Neural crest cell (in vitro differentiated cells): ENCODE results near the gene COL4A6. TPM values are rescaled to one million over a fixed set of nuclear protein-coding genes. Genes with fewer than 3 reads are reported as not detected.

Source experiments
- DNase-seq: peaks from one replicate; pipeline ENCODE4 v3.0.0; 2021; ENCODE audit warnings: low read depth, mixed read lengths, low spot score
- H3K27ac Mint-ChIP-seq: one replicate; pipeline ENCODE4 v1.8.0; 2021; ENCODE audit warnings: mild to moderate bottlenecking, mixed read lengths; ENCODE audit not compliant: unreplicated experiment
- H3K27me3 Mint-ChIP-seq: 2 replicates; pipeline ENCODE4 v1.8.0; 2021; ENCODE audit warnings: low read depth, mild to moderate bottlenecking, mixed read lengths
- H3K36me3 Mint-ChIP-seq: 2 replicates; pipeline ENCODE4 v1.8.0; 2021; ENCODE audit warnings: low read depth, mild to moderate bottlenecking, mixed read lengths
- H3K4me1 Mint-ChIP-seq: 2 replicates; pipeline ENCODE4 v1.8.0; 2021; ENCODE audit warnings: mixed read lengths
- H3K4me3 Mint-ChIP-seq: one replicate; pipeline ENCODE4 v1.8.0; 2021; ENCODE audit warnings: mild to moderate bottlenecking, mixed read lengths
- H3K9me3 Mint-ChIP-seq: 2 replicates; pipeline ENCODE4 v1.8.0; 2021; ENCODE audit warnings: mixed read lengths
- total RNA-seq: library from RNA; stranded (reverse); gene quantifications from 2 replicates; pipeline ENCODE4 v1.2.1, GENCODE V29; 2021
- TF ChIP-seq, protein P1 (sequence below): fragments of 200-600 bp; sonication (generic); conservative IDR thresholded peaks from 2 replicates; pipeline ENCODE4 v1.5.0; 2021; ENCODE audit warnings: antibody characterized with exemption, mild to moderate bottlenecking

Gene COL4A6
- total RNA-seq, 1 donor from 2014 or later: 22.6 TPM

DNA sequence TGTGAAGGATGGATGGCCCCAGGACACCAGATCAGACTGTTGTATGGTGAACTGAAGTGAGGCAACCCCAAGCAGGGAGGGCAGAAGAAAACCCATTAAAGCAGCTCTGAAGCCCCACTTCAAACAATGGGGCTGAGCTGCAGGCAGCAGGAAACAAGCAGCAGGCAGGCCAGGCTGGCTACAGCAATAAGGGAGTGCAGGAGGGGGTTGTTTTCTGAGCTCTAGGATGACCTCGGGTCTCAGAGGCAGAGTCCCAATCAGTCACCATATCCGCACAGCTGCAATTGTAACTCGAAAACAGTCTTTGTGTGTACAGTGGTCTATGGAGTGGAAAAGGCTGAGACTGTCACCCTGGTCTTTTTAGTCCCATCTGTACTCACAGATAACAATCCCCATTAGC, 90.4 kb downstream of the COL4A6 start:
- Mint-ChIP-seq H3K4me1 (peaks cover 46% of the 10 kb centered on the region), H3K4me3 (peak overlapping the region; percentile 50), H3K36me3 (no peaks in the 10 kb centered on the region), H3K27ac (no peak overlapping the region), H3K9me3 (peaks cover 3% of the 10 kb centered on the region), H3K27me3 (no peaks in the 10 kb centered on the region)
- DNase-seq: peak; percentile 32
- TF ChIP-seq, protein P1, sequence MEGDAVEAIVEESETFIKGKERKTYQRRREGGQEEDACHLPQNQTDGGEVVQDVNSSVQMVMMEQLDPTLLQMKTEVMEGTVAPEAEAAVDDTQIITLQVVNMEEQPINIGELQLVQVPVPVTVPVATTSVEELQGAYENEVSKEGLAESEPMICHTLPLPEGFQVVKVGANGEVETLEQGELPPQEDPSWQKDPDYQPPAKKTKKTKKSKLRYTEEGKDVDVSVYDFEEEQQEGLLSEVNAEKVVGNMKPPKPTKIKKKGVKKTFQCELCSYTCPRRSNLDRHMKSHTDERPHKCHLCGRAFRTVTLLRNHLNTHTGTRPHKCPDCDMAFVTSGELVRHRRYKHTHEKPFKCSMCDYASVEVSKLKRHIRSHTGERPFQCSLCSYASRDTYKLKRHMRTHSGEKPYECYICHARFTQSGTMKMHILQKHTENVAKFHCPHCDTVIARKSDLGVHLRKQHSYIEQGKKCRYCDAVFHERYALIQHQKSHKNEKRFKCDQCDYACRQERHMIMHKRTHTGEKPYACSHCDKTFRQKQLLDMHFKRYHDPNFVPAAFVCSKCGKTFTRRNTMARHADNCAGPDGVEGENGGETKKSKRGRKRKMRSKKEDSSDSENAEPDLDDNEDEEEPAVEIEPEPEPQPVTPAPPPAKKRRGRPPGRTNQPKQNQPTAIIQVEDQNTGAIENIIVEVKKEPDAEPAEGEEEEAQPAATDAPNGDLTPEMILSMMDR: no peak

DNA sequence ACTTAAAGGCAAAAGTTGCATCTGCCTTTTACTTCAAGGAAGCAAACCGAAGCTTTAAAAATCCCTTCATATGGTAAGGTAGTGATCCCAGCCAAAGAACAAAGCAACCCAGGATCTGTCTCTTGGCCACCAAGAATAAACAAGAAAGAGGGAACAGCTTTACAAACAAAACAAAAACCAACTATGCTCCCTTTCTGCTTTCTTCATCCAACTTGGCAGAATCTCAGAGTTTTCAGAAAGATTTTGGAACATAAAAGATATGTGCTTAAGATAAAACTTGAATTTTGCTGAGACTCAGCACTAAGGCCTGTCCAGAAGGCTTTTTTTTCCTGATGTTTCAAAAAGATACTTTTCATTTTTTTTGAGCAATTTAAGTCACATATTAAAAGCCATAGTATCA, 94.0 kb downstream of the COL4A6 start:
- Mint-ChIP-seq H3K27me3 (no peaks in the 10 kb centered on the region), H3K9me3 (peaks cover 3% of the 10 kb centered on the region), H3K27ac (no peak overlapping the region), H3K4me3 (no peak overlapping the region), H3K36me3 (no peaks in the 10 kb centered on the region), H3K4me1 (peaks cover 37% of the 10 kb centered on the region)
- TF ChIP-seq, protein P1: no peak
- no peak for DNase-seq

DNA sequence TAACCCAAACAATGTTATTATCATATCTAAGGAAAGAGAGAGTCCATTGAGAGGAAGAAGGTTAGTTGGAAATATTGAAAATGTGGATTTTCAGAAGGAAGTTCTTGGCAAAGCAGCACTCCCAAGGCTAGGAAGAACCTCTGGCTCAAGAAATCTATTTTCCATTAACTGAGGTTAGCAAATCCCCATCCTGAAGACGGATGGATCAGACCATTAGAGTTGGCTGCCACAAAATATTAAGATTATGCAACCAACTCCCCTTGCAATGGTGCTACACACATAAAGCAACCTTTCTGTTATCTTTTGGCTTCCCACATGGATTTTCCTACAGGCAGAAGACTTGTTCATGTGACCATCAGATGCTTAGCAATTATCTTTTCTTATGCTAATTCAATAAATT, 96.3 kb downstream of the COL4A6 start:
- peaks cover 24% of the 10 kb centered on the region for H3K4me1 Mint-ChIP-seq
- H3K27me3 Mint-ChIP-seq: no peaks in the 10 kb centered on the region
- H3K9me3 Mint-ChIP-seq: no peaks in the 10 kb centered on the region
- no peak overlapping the region for H3K4me3 Mint-ChIP-seq
- no peak overlapping the region for H3K27ac Mint-ChIP-seq
- TF ChIP-seq, protein P1: no peak
- DNase-seq: no peak
- no peaks in the 10 kb centered on the region for H3K36me3 Mint-ChIP-seq

DNA sequence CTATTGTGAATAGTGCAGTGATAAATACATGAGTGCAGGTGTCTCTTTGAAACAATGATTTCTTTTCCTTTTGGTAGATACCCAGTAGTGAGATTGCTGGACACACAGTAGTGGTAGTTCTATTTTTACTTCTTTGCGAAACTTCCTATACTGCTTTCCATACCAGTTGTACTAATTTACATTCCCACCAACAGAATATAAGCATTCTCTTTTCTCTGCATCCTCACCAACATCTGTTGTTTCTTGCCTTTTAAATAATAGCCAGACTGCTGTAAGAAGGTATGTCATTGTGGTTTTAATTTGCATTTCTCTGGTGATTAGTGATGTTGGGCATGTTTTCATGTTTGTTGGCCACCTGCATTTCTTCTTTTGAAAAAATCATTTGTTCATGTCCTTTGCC, 105.9 kb downstream of the COL4A6 start:
- peaks cover 8% of the 10 kb centered on the region for H3K9me3 Mint-ChIP-seq
- no peak overlapping the region for H3K27ac Mint-ChIP-seq
- no peak overlapping the region for H3K4me3 Mint-ChIP-seq
- H3K36me3 Mint-ChIP-seq: no peaks in the 10 kb centered on the region
- H3K27me3 Mint-ChIP-seq: no peaks in the 10 kb centered on the region
- TF ChIP-seq, protein P1: no peak
- no peak for DNase-seq
- H3K4me1 Mint-ChIP-seq: no peaks in the 10 kb centered on the region

DNA sequence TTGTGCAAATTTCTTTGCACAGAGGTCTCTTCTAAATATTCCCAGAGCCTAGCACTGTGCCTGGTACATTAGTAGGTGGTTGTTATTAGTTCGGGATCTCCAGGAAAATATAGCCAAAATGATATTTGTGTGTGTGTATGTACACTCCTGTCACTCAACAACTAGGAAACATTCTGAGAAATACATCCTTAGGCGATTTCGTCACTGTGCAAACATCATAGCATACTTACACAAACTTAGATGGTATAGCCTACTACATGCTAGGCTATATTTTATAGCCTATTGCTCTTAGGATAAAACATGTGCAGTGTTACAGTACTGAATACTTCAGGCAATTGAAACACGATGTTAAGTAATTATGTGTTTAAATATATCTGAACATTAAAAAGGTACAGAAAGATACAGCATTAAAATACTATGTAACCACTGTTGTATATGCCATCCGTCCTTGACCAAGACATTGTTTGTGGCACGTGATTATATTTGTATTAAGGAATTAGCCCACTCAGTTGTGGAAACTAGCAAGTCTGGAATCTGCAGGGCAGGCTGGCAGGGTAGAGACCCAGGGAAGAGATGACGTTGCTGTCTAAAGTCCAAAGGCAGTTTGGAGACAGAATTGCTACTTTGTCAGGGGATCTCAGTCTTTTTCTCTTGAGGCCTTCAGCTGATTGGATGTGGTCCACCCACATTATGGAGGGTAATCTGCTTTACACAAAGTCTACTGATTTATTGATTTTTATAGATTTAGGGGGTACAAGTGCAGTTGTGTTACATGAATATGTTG, 106.9 kb downstream of the COL4A6 start:
- Mint-ChIP-seq H3K27ac (peak overlapping the region; percentile 43), H3K9me3 (peaks cover 8% of the 10 kb centered on the region), H3K27me3 (no peaks in the 10 kb centered on the region), H3K4me1 (no peaks in the 10 kb centered on the region), H3K36me3 (no peaks in the 10 kb centered on the region), H3K4me3 (no peak overlapping the region)
- TF ChIP-seq, protein P1: no peak
- DNase-seq: no peak
